Measurements from ENCODE around the gene THOP1. TPM values are rescaled to one million over a fixed set of nuclear protein-coding genes. Genes with fewer than 3 reads are reported as not detected.
A peak's percentile ranks its signal among the peaks of the same experiment; 100 is the strongest.

Gene THOP1
- polyA plus RNA-seq, 3 donors = 13.4 to 17.6 (median 14.6) TPM

DNA sequence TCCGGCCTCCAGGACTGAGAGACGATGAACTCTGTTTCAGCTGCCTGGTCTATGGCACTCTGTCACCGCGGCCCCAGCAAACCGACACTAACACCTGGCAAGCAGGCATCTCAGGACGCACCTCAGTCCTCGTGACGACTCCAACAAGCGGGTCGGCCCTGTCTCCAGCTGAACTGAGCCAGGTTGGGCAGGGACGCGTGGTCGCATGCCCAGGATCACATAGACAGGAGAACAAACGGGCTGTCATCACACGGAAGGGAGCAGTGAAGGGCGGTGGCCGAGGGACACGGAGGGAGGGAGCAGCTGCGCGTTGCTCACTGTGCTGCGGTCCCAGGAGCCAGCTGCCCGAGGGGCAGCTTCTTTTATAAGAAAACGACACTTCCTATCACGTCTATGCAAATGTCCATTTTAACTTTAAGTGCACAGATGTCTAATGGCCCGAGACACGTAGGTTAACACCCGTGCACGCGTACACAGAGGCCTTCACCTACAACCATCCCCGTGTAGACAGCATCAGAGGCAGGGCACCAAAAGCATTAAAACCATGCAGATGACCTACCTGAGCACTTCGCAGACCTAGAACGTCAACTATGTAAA lies 11.1 kb upstream of the THOP1 start:
- H3K27me3 Mint-ChIP-seq (ENCODE audit: low read depth in 3 of 3) = peaks cover 0 to 2% (median 2%) of the 10 kb centered on the region in 3 donors
- no peak overlapping the region for H3K4me2 ChIP-seq (replicated peaks; ENCODE audit: extremely low read depth, low read length, poor library complexity, severe bottlenecking)
- WGBS (ENCODE audit: insufficient coverage) = 95% methylated on average over 32 of the region's 32 CpGs
- no peak overlapping the region for H3K9ac ChIP-seq (ENCODE audit: insufficient read depth, low read length, poor library complexity, severe bottlenecking)
- no peak overlapping the region for H3K4me3 ChIP-seq (replicated peaks in 1 of 3; ENCODE audit: low read depth in 2 of 3, low read length in 3 of 3)
- no peak overlapping the region for H2AFZ ChIP-seq (ENCODE audit: insufficient read depth, low read depth, low read length, poor library complexity, severe bottlenecking)
- peaks cover 34 to 38% of the 10 kb centered on the region in 2 donors for H3K4me1 ChIP-seq (ENCODE audit: control insufficient read depth in 1 of 2, insufficient read depth in 2 of 2, low read length in 2 of 2)
- no peak for DNase-seq
- H3K36me3 Mint-ChIP-seq = peaks cover 15 to 38% of the 10 kb centered on the region in 2 donors
- intact Hi-C loops (cut with micrococcal nuclease) = no loop called here
- no peak overlapping the region for H3K4me3 Mint-ChIP-seq
- TF ChIP-seq, protein P1, sequence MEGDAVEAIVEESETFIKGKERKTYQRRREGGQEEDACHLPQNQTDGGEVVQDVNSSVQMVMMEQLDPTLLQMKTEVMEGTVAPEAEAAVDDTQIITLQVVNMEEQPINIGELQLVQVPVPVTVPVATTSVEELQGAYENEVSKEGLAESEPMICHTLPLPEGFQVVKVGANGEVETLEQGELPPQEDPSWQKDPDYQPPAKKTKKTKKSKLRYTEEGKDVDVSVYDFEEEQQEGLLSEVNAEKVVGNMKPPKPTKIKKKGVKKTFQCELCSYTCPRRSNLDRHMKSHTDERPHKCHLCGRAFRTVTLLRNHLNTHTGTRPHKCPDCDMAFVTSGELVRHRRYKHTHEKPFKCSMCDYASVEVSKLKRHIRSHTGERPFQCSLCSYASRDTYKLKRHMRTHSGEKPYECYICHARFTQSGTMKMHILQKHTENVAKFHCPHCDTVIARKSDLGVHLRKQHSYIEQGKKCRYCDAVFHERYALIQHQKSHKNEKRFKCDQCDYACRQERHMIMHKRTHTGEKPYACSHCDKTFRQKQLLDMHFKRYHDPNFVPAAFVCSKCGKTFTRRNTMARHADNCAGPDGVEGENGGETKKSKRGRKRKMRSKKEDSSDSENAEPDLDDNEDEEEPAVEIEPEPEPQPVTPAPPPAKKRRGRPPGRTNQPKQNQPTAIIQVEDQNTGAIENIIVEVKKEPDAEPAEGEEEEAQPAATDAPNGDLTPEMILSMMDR (IDR thresholded peaks at IDR 0.05) = no peak
- peaks cover 0 to 1% (median 0%) of the 10 kb centered on the region in 7 donors for H3K9me3 Mint-ChIP-seq
- no peaks in the 10 kb centered on the region for H3K27me3 ChIP-seq (ENCODE audit: control insufficient read depth in 2 of 2, insufficient read depth in 2 of 2, low read length in 2 of 2)
- peak overlapping the region in 6 of 7 donors; percentile 73 to 99 (median 98) for H3K27ac Mint-ChIP-seq
- peaks cover under 1 to 20% of the 10 kb centered on the region in 2 donors for H3K36me3 ChIP-seq (replicated peaks in 1 of 2; ENCODE audit: control insufficient read depth in 1 of 2, insufficient read depth in 2 of 2, low read length in 2 of 2)
- peaks cover 30% of the 10 kb centered on the region for H3K4me1 Mint-ChIP-seq
- H3K9me3 ChIP-seq (replicated peaks in 1 of 2; ENCODE audit: control insufficient read depth in 1 of 2, insufficient read depth in 1 of 2, low read length in 2 of 2) = no peaks in the 10 kb centered on the region
- peaks cover 84% of the 10 kb centered on the region for H3K79me2 ChIP-seq (ENCODE audit: insufficient read depth, low read length)
- H3K27ac ChIP-seq (ENCODE audit: low read depth in 1 of 2, low read length in 2 of 2) = peak overlapping the region; percentile 90 to 98
- peaks cover 48% of the 10 kb centered on the region for H4K20me1 ChIP-seq (ENCODE audit: insufficient read depth, low read length)

DNA sequence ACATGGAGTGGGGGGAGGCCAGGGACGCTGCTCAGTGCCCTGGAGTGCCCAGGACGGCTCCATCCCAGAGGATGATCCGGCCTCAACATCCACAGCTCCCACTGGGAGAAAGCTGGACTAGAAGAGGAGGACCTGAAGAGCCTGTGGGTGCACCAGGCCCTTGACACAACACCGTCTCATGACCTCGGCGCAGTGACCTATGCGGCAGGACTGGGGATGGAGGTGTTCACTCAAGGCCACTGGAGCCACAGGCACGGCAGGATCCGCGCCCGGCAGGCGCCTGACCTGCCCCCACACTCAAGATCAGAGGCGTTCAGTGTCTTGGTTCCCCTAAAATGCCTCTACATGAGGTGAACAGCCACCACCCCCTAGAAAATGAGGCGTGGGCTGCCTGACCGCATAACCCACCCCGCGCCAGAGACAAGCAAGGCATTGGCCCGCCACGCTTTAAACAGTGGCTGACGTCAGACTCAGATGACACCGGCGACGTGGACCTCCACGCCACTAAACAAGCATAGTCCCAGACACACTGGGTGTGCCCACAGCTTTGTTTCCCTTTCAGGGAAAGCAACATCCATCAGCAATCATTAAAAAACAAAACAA lies 10.2 kb upstream of the THOP1 start:
- H4K20me1 ChIP-seq (ENCODE audit: insufficient read depth, low read length) = peaks cover 44% of the 10 kb centered on the region
- WGBS (ENCODE audit: insufficient coverage) = 69% methylated on average over 18 of the region's 24 CpGs
- Mint-ChIP-seq H3K4me3 (peak overlapping the region; percentile 82 to 95), H3K36me3 (peaks cover 15 to 43% of the 10 kb centered on the region in 2 donors), H3K27ac (peak overlapping the region; percentile 97 to 99 (median 99)), H3K9me3 (no peaks in the 10 kb centered on the region), H3K4me1 (peaks cover 29% of the 10 kb centered on the region), H3K27me3 (ENCODE audit: low read depth in 3 of 3) (peaks cover 0 to 2% (median 2%) of the 10 kb centered on the region in 3 donors)
- DNase-seq = peak in 1 of 3 donors; percentile 50
- peak overlapping the region; percentile 90 to 98 for H3K27ac ChIP-seq (ENCODE audit: low read depth in 1 of 2, low read length in 2 of 2)
- peak overlapping the region in 2 of 3 experiments; percentile 44 to 64 for H3K4me3 ChIP-seq (replicated peaks in 1 of 3; ENCODE audit: low read depth in 2 of 3, low read length in 3 of 3)
- H3K4me2 ChIP-seq (replicated peaks; ENCODE audit: extremely low read depth, low read length, poor library complexity, severe bottlenecking) = peak overlapping the region; percentile 62
- peak overlapping the region; percentile 72 for H3K9ac ChIP-seq (ENCODE audit: insufficient read depth, low read length, poor library complexity, severe bottlenecking)
- intact Hi-C loops (cut with micrococcal nuclease) = no loop called here
- H3K27me3 ChIP-seq (ENCODE audit: control insufficient read depth in 2 of 2, insufficient read depth in 2 of 2, low read length in 2 of 2) = no peaks in the 10 kb centered on the region
- peaks cover 87% of the 10 kb centered on the region for H3K79me2 ChIP-seq (ENCODE audit: insufficient read depth, low read length)
- H3K36me3 ChIP-seq (replicated peaks in 1 of 2; ENCODE audit: control insufficient read depth in 1 of 2, insufficient read depth in 2 of 2, low read length in 2 of 2) = peaks cover 3 to 23% of the 10 kb centered on the region in 2 donors
- H3K9me3 ChIP-seq (replicated peaks in 1 of 2; ENCODE audit: control insufficient read depth in 1 of 2, insufficient read depth in 1 of 2, low read length in 2 of 2) = no peaks in the 10 kb centered on the region
- TF ChIP-seq, protein P1 (IDR thresholded peaks at IDR 0.05) = no peak
- H2AFZ ChIP-seq (ENCODE audit: insufficient read depth, low read depth, low read length, poor library complexity, severe bottlenecking) = no peak overlapping the region
- H3K4me1 ChIP-seq (ENCODE audit: control insufficient read depth in 1 of 2, insufficient read depth in 2 of 2, low read length in 2 of 2) = peaks cover 28 to 32% of the 10 kb centered on the region in 2 donors
